Measurements from ENCODE around the gene RANBP10. TPM values are rescaled to one million over a fixed set of nuclear protein-coding genes. Genes with fewer than 3 reads are reported as not detected.

RANBP10 gene
- total and polyA plus RNA-seq, 10 of the 15 experiments (the other 5 are each of a cell fraction or from before 2014, with no cell fraction given): 1.2 to 20.4 (median 10.8) TPM

DNA sequence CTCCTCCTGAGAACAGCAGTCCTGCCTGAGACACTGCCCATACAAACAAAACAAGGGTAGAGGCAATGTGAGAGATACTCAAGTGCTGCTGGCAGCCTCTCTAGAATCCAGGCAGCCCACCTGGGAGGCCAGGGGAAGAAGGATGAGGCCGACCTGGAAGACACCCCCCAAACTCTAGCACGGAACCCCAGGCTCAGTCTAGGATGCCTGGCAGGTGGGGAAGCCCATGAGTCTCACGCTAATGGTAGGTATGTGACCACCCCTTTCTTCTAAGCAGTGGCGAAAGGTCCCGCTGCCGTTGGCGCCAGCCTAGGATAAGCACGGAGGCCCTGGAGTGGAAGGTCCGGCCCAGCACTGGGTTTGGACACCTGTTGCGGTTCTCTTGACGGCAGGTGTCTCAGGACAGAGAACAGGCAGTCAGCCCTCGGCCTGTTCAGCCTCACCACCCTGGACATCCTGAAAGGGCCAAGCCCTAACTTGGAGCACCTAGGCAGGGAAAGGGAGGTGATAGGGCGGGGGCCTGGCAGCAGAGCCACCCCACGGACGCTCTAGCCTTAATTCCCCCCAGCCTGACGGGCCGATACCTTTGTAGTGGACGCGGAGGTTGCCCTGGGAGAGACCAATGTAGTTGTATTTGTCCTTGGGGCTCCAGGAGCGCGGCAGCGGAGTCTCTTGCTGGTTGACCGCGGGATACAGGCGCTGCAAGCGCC is 487 bp downstream of the RANBP10 start (continued):
- TF ChIP-seq, protein P1, sequence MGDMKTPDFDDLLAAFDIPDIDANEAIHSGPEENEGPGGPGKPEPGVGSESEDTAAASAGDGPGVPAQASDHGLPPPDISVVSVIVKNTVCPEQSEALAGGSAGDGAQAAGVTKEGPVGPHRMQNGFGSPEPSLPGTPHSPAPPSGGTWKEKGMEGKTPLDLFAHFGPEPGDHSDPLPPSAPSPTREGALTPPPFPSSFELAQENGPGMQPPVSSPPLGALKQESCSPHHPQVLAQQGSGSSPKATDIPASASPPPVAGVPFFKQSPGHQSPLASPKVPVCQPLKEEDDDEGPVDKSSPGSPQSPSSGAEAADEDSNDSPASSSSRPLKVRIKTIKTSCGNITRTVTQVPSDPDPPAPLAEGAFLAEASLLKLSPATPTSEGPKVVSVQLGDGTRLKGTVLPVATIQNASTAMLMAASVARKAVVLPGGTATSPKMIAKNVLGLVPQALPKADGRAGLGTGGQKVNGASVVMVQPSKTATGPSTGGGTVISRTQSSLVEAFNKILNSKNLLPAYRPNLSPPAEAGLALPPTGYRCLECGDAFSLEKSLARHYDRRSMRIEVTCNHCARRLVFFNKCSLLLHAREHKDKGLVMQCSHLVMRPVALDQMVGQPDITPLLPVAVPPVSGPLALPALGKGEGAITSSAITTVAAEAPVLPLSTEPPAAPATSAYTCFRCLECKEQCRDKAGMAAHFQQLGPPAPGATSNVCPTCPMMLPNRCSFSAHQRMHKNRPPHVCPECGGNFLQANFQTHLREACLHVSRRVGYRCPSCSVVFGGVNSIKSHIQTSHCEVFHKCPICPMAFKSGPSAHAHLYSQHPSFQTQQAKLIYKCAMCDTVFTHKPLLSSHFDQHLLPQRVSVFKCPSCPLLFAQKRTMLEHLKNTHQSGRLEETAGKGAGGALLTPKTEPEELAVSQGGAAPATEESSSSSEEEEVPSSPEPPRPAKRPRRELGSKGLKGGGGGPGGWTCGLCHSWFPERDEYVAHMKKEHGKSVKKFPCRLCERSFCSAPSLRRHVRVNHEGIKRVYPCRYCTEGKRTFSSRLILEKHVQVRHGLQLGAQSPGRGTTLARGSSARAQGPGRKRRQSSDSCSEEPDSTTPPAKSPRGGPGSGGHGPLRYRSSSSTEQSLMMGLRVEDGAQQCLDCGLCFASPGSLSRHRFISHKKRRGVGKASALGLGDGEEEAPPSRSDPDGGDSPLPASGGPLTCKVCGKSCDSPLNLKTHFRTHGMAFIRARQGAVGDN (IDR thresholded peaks at IDR 0.05): no peak
- 0 out of 4 replicates have a peak, but pooled peaks of 1 of the 2 experiments have one; percentile 15 for TF ChIP-seq SRF (IDR thresholded peaks at IDR 0.05; ENCODE audit: low read depth in 2 of 2, low read length in 2 of 2)
- TF ChIP-seq RFX5 (IDR thresholded peaks at IDR 0.05; ENCODE audit: low read depth, low read length): no peak
- peak; percentile 17; the same call in 1 of the 2 replicates for TF ChIP-seq DPF2 (IDR thresholded peaks at IDR 0.05)
- peak; percentile 18 for TF ChIP-seq RELA (IDR thresholded peaks at IDR 0.05; ENCODE audit: borderline replicate concordance, partially characterized antibody)
- TF ChIP-seq, protein P2, sequence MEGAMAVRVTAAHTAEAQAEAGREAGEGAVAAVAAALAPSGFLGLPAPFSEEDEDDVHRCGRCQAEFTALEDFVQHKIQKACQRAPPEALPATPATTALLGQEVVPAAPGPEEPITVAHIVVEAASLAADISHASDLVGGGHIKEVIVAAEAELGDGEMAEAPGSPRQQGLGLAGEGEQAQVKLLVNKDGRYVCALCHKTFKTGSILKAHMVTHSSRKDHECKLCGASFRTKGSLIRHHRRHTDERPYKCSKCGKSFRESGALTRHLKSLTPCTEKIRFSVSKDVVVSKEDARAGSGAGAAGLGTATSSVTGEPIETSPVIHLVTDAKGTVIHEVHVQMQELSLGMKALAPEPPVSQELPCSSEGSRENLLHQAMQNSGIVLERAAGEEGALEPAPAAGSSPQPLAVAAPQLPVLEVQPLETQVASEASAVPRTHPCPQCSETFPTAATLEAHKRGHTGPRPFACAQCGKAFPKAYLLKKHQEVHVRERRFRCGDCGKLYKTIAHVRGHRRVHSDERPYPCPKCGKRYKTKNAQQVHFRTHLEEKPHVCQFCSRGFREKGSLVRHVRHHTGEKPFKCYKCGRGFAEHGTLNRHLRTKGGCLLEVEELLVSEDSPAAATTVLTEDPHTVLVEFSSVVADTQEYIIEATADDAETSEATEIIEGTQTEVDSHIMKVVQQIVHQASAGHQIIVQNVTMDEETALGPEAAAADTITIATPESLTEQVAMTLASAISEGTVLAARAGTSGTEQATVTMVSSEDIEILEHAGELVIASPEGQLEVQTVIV (IDR thresholded peaks at IDR 0.05; ENCODE audit: borderline replicate concordance, partially characterized antibody): no peak
- TF ChIP-seq GATAD2B (conservative IDR thresholded peaks at IDR 0.05; ENCODE audit: low read depth): 0 out of 2 replicates have a peak, but pooled peaks have one; percentile 10
- 0 out of 2 replicates have a peak, but pooled peaks have one; percentile 10 for TF ChIP-seq TCF12 (IDR thresholded peaks at IDR 0.05; ENCODE audit: low read depth, low read length)
- TF ChIP-seq LARP7 (IDR thresholded peaks at IDR 0.05): 0 out of 2 replicates have a peak, but pooled peaks have one; percentile 49
- TF ChIP-seq NRF1 (conservative IDR thresholded peaks at IDR 0.05; ENCODE audit: low read depth, low read length): no peak
- peak; percentile 67 for TF ChIP-seq MEF2B (IDR thresholded peaks at IDR 0.05; ENCODE audit: partially characterized antibody, poor library complexity, severe bottlenecking)
